Testis (tissue), 3 donors: ENCODE data around the gene PAPOLA. TPM values are rescaled to one million over a fixed set of nuclear protein-coding genes. Genes with fewer than 3 reads are reported as not detected.

Experiments
- DNase-seq: peaks from one replicate; pipeline ENCODE4 v3.0.0-alpha.2; 2019
- H3K27ac ChIP-seq, 2 donors: fragments of 200-600 bp; sonication (generic); one replicate each; pipeline ENCODE4 v1.5.1; 2019
- H3K27me3 ChIP-seq: fragments of 200-600 bp; sonication (generic); one replicate; pipeline ENCODE4 v1.5.1; 2019
- H3K36me3 ChIP-seq: fragments of 200-600 bp; sonication (generic); one replicate; pipeline ENCODE4 v1.5.1; 2017; ENCODE audit warnings: low read depth; ENCODE audit errors: missing control alignments
- H3K4me1 ChIP-seq: fragments of 200-600 bp; sonication (generic); one replicate; pipeline ENCODE4 v1.5.1; 2019
- H3K4me3 ChIP-seq, 2 donors: fragments of 200-600 bp; sonication (generic); one replicate each; pipeline ENCODE4 v1.5.1; 2017 to 2019
- H3K9me3 ChIP-seq: fragments of 200-600 bp; sonication (generic); one replicate; pipeline ENCODE4 v1.5.1; 2017
- POLR2A ChIP-seq: fragments of 450-650 bp; IDR thresholded peaks from one replicate; pipeline ENCODE4 v1.6.1; 2017; ENCODE audit warnings: antibody characterized with exemption, mild to moderate bottlenecking, moderate library complexity
- WGBS, 2 donors: methylation state at CpG; one replicate each; pipeline ENCODE4 v1.1.5; 2018; 5-methylcytosine and 5-hydroxymethylcytosine counted together
- intact Hi-C: fragments of 100-400 bp; cut with DNase I; formaldehyde crosslinking; loops from one replicate; pipeline ENCODE4 v1.15.1; 2023; ENCODE audit warnings: low total_unique reads
- polyA plus RNA-seq: library from polyadenylated mRNA; stranded (reverse); fragments of 350-450 nt; fragmentation: Illumina TruSeq; extraction: RNeasy Lipid Tissue Mini Kit (QIAGEN cat#74804); gene quantifications from one replicate; pipeline ENCODE4 v1.2.3, GENCODE V29; 2014; ENCODE audit warnings: low read depth, low replicate concordance; ENCODE audit not compliant: insufficient read depth
- total RNA-seq, 2 donors: library from RNA; depleted of rRNA; stranded (reverse); fragments of >200 nt; gene quantifications; one replicate each; pipeline ENCODE4 v1.2.3, GENCODE V29; 2016
- TF ChIP-seq, protein P1 (sequence below), 3 experiments: fragments of 450-650 bp in 2 of 3; fragments of 200-600 bp in 1 of 3; sonication (generic) in 1 of 3; IDR thresholded peaks; one replicate each; pipeline ENCODE4 v1.5.1; 2016 to 2019; ENCODE audit warnings: antibody characterized with exemption in 3 of 3, mild to moderate bottlenecking in 2 of 3, moderate library complexity in 1 of 3

Gene PAPOLA
- total and polyA plus RNA-seq, 3 donors from 2014 or later, result 166 to 255 (median 194) TPM

DNA sequence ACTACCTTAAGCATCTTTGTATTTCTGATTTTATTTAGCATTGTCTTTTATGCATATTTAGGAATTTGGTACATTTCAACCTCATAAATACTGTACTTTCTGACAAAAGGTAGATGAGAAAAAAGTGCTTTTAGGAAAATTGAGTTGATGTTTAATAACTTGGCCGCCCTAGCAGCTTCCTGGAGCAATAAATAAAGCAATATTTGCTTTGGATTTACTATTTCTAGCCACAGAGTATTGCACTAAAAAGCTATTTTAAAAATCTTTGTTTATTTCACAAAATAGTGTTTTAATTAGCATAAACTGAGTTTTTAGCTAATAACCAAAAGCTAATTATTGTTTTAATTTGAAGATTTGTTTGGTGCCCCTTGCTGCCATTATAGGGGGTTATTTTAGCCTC is 9.5 kb downstream of the PAPOLA start:
- H3K27me3 ChIP-seq, result no peaks in the 10 kb centered on the region
- no peak overlapping the region for H3K27ac ChIP-seq
- TF ChIP-seq, protein P1, sequence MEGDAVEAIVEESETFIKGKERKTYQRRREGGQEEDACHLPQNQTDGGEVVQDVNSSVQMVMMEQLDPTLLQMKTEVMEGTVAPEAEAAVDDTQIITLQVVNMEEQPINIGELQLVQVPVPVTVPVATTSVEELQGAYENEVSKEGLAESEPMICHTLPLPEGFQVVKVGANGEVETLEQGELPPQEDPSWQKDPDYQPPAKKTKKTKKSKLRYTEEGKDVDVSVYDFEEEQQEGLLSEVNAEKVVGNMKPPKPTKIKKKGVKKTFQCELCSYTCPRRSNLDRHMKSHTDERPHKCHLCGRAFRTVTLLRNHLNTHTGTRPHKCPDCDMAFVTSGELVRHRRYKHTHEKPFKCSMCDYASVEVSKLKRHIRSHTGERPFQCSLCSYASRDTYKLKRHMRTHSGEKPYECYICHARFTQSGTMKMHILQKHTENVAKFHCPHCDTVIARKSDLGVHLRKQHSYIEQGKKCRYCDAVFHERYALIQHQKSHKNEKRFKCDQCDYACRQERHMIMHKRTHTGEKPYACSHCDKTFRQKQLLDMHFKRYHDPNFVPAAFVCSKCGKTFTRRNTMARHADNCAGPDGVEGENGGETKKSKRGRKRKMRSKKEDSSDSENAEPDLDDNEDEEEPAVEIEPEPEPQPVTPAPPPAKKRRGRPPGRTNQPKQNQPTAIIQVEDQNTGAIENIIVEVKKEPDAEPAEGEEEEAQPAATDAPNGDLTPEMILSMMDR (IDR thresholded peaks at IDR 0.05), result no peak
- TF ChIP-seq POLR2A, result no peak
- peaks cover 10% of the 10 kb centered on the region for H3K4me1 ChIP-seq
- H3K9me3 ChIP-seq, result no peaks in the 10 kb centered on the region
- no peaks in the 10 kb centered on the region for H3K36me3 ChIP-seq
- no peak overlapping the region for H3K4me3 ChIP-seq
- DNase-seq, result no peak
- intact Hi-C loops, result no loop called here
- WGBS, 2 donors, result 83 to 92% methylated on average over 1 of the region's 1 CpG

DNA sequence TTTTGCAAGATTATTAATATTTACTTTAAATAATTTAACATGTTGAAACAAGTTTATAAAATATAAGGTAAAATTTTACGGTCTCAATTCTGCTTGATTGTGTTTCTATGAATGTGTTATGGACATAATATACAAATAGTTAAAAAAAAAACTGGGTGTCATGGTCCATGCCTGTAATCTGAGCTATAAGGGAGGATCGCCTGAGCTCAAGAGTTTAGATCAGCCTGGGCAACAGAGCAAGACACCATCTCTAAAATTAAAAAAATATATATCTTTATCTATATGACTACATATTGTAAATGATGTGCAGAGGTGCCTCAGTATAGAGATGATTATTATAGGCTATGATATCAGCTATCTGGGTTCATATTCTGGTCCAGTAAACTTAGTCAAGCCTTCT is 9.9 kb downstream of the PAPOLA start:
- intact Hi-C loops, result no loop called here
- TF ChIP-seq POLR2A, result no peak
- TF ChIP-seq, protein P1 (IDR thresholded peaks at IDR 0.05), result no peak
- peaks cover 10% of the 10 kb centered on the region for H3K4me1 ChIP-seq
- H3K27me3 ChIP-seq, result no peaks in the 10 kb centered on the region
- no peak overlapping the region for H3K4me3 ChIP-seq
- no peaks in the 10 kb centered on the region for H3K9me3 ChIP-seq
- 84 to 86% methylated on average over 2 of the region's 2 CpGs for WGBS, 2 donors
- no peaks in the 10 kb centered on the region for H3K36me3 ChIP-seq
- no peak for DNase-seq
- H3K27ac ChIP-seq, result no peak overlapping the region

DNA sequence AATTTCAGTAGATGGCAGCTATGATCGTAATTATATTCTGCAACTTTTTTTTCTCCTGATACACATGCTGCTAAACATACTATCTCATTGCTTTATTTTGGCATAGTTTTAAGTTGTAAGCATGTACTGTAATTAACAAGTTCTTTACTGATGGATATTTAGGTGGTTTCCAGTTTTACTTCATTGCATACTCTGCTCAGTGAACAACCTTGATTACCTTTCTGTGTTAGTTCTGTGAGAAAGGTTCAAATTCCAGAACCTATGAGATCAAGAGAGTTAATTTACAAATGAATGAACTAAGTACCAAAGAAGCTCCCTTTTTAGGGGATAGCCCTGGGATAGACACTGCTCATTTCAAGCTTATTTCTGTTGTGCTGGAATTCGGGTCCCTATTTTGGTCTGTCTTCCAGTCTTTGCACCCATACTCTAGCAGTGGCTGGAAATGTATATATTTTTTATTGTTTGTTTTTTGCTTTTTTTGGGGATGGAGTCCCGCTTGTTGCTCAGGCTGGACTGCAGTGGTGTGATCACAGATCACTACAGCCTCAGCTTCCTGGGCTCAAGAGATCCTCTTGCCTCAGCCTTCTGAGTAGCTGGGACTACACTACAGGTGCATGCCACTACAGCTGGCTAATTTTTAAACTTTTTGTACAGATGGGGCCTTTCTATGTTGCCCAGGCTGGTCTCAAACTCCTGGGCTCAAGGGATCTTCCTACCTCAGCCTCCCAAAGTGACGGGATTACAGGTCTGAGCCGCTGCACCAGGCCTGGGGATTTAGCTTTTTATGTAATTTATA is 10.6 kb downstream of the PAPOLA start:
- Histone ChIP-seq H3K4me1 (peaks cover 10% of the 10 kb centered on the region), H3K27ac (no peak overlapping the region), H3K9me3 (no peaks in the 10 kb centered on the region), H3K36me3 (no peaks in the 10 kb centered on the region), H3K4me3 (no peak overlapping the region), H3K27me3 (no peaks in the 10 kb centered on the region)
- no peak for TF ChIP-seq POLR2A
- TF ChIP-seq, protein P1 (IDR thresholded peaks at IDR 0.05), result no peak
- no peak for DNase-seq
- intact Hi-C loops, result no loop called here
- 83% methylated on average over 5 of the region's 5 CpGs for WGBS, 2 donors

DNA sequence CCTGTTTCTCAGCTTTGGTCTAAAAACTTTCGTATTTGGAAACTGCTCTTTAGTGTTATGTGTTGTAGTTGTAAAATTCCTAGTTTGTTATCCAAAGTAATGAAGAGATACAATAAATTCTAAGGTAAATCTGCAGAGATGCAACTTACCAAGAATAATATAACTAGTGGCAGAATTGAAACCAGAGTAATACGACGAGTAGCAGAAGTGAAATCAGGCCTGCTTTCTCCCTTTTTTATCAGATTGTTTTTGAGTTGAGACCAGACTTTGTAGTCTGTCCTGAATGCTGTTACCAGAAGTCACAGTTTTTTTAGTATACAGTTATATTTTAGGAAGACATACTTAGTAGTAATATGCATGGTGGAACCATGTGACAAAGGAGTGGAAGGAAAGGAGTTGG is 12.5 kb downstream of the PAPOLA start:
- Histone ChIP-seq H3K27ac (no peak overlapping the region), H3K36me3 (no peaks in the 10 kb centered on the region), H3K9me3 (no peaks in the 10 kb centered on the region), H3K4me1 (peaks cover 10% of the 10 kb centered on the region), H3K27me3 (no peaks in the 10 kb centered on the region), H3K4me3 (no peak overlapping the region)
- intact Hi-C loops, result no loop called here
- DNase-seq, result no peak
- 65 to 66% methylated on average over 3 of the region's 3 CpGs for WGBS, 2 donors
- TF ChIP-seq POLR2A, result no peak
- TF ChIP-seq, protein P1 (IDR thresholded peaks at IDR 0.05), result no peak

DNA sequence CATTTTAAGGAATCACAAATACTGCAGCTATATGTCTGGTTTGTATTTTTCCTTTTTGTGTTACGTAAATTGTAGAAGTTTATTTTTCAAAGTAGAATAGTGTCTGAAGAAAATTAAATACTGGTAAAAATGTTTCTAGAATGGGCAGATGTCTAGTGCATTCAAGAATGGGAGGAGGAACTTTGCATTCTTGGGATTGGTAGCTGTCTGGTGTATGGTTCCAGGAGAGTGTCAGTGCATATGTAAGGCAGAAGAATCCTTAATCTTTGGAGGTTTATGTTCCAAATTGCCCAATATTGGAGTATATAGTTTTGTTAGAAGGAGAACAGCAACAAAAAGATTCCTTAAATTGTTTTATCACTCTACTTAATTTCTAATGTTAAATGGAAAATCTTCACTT is 13.5 kb downstream of the PAPOLA start:
- Histone ChIP-seq H3K27me3 (no peaks in the 10 kb centered on the region), H3K36me3 (no peaks in the 10 kb centered on the region), H3K9me3 (no peaks in the 10 kb centered on the region), H3K27ac (no peak overlapping the region), H3K4me3 (no peak overlapping the region), H3K4me1 (peaks cover 5% of the 10 kb centered on the region)
- intact Hi-C loops, result no loop called here
- TF ChIP-seq, protein P1 (IDR thresholded peaks at IDR 0.05), result no peak
- no peak for TF ChIP-seq POLR2A
- no peak for DNase-seq
- 86 to 89% methylated on average over 1 of the region's 1 CpG for WGBS, 2 donors
